GM10266 (cell line): Measurements from ENCODE around the gene TIMP2.

Experiments
- DNase-seq: peaks from one replicate; pipeline ENCODE4 v3.0.0; 2012; ENCODE audit errors: extremely low spot score
- TF ChIP-seq, protein P1 (sequence below): IDR thresholded peaks from 2 replicates; pipeline ENCODE4 v1.5.1; 2012; ENCODE audit warnings: mild to moderate bottlenecking, low read depth; ENCODE audit not compliant: control insufficient read depth, insufficient read depth; ENCODE audit errors: missing control alignments

The TIMP2 gene

DNA sequence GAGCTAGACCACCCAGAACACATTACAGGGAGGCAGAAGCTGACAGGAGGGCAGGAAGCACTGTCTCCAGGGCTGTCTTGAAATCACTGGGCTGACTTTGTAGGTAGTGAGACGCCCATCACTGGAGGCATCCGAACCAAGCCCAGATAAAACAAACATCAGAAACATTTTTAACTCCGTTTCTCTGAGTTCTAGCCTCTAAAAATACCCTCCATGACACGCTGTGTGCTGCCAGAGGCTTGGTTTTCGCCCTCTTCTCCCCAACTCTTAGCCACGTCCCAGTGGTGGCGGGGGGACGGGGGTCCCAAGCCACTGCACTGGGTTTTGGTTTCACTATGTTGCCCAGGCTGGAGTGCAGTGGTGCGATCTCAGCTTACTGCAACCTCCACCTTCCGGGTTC is 23.4 kb downstream of the TIMP2 start:
- TF ChIP-seq, protein P1, sequence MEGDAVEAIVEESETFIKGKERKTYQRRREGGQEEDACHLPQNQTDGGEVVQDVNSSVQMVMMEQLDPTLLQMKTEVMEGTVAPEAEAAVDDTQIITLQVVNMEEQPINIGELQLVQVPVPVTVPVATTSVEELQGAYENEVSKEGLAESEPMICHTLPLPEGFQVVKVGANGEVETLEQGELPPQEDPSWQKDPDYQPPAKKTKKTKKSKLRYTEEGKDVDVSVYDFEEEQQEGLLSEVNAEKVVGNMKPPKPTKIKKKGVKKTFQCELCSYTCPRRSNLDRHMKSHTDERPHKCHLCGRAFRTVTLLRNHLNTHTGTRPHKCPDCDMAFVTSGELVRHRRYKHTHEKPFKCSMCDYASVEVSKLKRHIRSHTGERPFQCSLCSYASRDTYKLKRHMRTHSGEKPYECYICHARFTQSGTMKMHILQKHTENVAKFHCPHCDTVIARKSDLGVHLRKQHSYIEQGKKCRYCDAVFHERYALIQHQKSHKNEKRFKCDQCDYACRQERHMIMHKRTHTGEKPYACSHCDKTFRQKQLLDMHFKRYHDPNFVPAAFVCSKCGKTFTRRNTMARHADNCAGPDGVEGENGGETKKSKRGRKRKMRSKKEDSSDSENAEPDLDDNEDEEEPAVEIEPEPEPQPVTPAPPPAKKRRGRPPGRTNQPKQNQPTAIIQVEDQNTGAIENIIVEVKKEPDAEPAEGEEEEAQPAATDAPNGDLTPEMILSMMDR, result no peak

DNA sequence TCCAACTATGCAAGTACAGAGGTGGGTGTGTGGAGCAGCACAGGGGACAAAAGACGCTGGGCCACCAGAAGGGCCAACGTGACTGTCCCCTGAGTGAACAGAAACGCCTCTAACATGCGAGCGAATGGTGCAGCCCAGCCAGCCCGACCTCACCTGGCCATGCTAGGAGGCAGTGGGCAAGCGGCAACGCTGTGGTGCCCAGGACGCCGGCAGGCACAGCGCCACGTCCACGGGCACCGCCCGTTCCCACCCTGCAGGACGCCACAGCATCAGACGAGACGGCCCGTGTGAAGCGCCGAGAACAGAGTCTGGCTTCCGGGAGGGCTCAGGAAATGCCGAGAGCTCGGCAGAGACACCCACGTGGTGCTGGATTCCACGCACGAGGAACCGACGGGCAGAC is 24.4 kb downstream of the TIMP2 start:
- DNase-seq, result no peak
- TF ChIP-seq, protein P1, result no peak

More for the DNA sequence above, 23.4 kb downstream of the TIMP2 start:
- no peak for DNase-seq

GRCh38 chr17:78899361-78900260 is 25.6 kb downstream of the TIMP2 start:
- TF ChIP-seq, protein P1, result no peak
- no peak for DNase-seq

GRCh38 chr17:78898947-78899346 is 26.2 kb downstream of the TIMP2 start:
- TF ChIP-seq, protein P1, result no peak
- no peak for DNase-seq

- TF ChIP-seq, protein P1, result no peak
- DNase-seq, result no peak
Observed at GRCh38 chr17:78898075-78898836, 26.9 kb downstream of the TIMP2 start.

- no peak for DNase-seq
- TF ChIP-seq, protein P1, result no peak
Observed at GRCh38 chr17:78897664-78898047, 27.5 kb downstream of the TIMP2 start.

GRCh38 chr17:78896834-78897663 is 28.1 kb downstream of the TIMP2 start:
- TF ChIP-seq, protein P1, result no peak
- DNase-seq, result no peak
